HEK293T (cell line): Measurements from ENCODE around the gene ZNF488.

Experiments used
- FOXK2 ChIP-seq: fragments of 450-650 bp; IDR thresholded peaks from 2 replicates; pipeline ENCODE4 v1.6.1; 2016; ENCODE audit warnings: mild to moderate bottlenecking
- HDGF ChIP-seq: fragments of 450-650 bp; IDR thresholded peaks from 2 replicates; pipeline ENCODE4 v1.6.1; 2017; ENCODE audit warnings: antibody characterized with exemption, borderline replicate concordance

DNA sequence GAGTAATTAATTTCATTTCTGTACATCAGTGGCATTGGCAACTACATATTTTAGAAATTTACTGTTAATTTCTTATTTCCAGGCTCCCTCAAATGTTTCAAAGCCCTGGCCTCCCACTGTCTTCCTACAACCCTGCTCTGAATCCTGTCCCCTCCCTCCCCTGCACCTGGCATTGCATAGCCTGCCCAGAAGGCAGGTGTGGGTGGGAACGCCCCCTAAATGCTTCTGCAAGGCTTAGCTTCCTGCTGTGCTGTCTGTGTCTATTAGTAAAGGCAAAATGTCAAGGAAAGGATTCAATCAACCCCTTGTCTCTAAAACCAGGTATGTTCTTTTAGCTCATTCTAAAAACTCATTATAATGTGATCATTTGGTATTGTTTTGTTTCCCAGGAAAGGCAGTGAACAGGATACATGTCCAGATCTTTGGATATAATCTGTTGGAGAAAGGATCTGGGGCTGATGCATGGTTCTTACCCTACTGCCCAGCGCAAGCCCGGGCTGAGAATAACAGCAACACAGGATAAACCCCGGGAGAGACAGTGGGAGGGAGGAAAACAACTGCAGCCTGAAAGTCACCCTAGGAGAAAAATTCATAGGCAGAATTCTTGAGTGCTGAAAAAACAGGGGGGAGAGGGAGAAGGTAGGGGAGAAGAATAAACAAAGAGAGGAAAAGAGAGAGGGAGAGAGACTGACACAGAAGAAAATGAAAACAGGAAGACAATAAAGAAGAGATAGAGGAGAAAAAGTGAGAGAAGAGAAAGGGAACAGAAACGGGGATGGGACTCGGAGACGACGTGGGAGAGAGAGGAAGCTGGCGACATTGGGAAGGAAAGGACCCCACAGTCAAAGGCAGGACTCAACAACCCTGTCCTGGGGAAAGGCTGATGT is 589 bp downstream of the ZNF488 start:
- TF ChIP-seq HDGF, result no peak
- no peak for TF ChIP-seq FOXK2
